ENCODE measurements around the gene JAK1.
A peak's percentile ranks its signal among the peaks of the same experiment; 100 is the strongest.

Gene JAK1

GRCh38 chr1:64980745-64981600 is 14.6 kb upstream of the JAK1 start:
- DNase-seq: no peak
- intact Hi-C loops (cut with DNase I): no loop called here

GRCh38 chr1:64979358-64979757 is 13.0 kb upstream of the JAK1 start:
- DNase-seq: no peak
- intact Hi-C loops (cut with DNase I): no loop called here

- no peak for DNase-seq
- intact Hi-C loops (cut with DNase I): no loop called here
These were observed 10.0 kb upstream of the JAK1 start for GRCh38 chr1:64976361-64976760.

GRCh38 chr1:64975740-64976139 is 9.4 kb upstream of the JAK1 start:
- no peak for DNase-seq
- intact Hi-C loops (cut with DNase I): no loop called here

GRCh38 chr1:64975127-64975526 is 8.8 kb upstream of the JAK1 start:
- intact Hi-C loops (cut with DNase I): no loop called here
- no peak for DNase-seq

GRCh38 chr1:64974288-64974825 is 8.0 kb upstream of the JAK1 start:
- DNase-seq: no peak
- intact Hi-C loops (cut with DNase I): no loop called here

GRCh38 chr1:64973061-64973647 is 6.8 kb upstream of the JAK1 start:
- no peak for DNase-seq
- intact Hi-C loops (cut with DNase I): no loop called here

- intact Hi-C loops (cut with DNase I): loop anchor here (5.0 kb wide), 1 partner anchor 98 kb away; no protein-coding TSS in a partner anchor
- no peak for DNase-seq
These were observed 3.1 kb upstream of the JAK1 start for GRCh38 chr1:64969305-64970046.

- intact Hi-C loops (cut with DNase I): loop anchor here (5.0 kb wide), 1 partner anchor 100 kb away; no protein-coding TSS in a partner anchor
- DNase-seq: no peak
These were observed 1.0 kb upstream of the JAK1 start for GRCh38 chr1:64967381-64967780.

- intact Hi-C loops (cut with DNase I): loop anchor here (5.0 kb wide), 1 partner anchor 102 kb away; no protein-coding TSS in a partner anchor
- peak in 8 of 10 donors; percentile 27 to 92 (median 42) for DNase-seq
These were observed 787 bp downstream of the JAK1 start for GRCh38 chr1:64965366-64966157.

GRCh38 chr1:64963466-64963865 is 2.9 kb downstream of the JAK1 start:
- no peak for DNase-seq
- intact Hi-C loops (cut with DNase I): no loop called here

- no peak for DNase-seq
- intact Hi-C loops (cut with DNase I): no loop called here
These were observed 3.9 kb downstream of the JAK1 start for GRCh38 chr1:64962441-64962840.

- intact Hi-C loops (cut with DNase I): no loop called here
- no peak for DNase-seq
These were observed 4.4 kb downstream of the JAK1 start for GRCh38 chr1:64961923-64962322.

- intact Hi-C loops (cut with DNase I): no loop called here
These were observed 5.6 kb downstream of the JAK1 start for GRCh38 chr1:64960731-64961130.

GRCh38 chr1:64959986-64960385 is 6.4 kb downstream of the JAK1 start:
- intact Hi-C loops (cut with DNase I): no loop called here
- DNase-seq: no peak

More at GRCh38 chr1:64960731-64961130, 5.6 kb downstream of the JAK1 start:
- DNase-seq: no peak

GRCh38 chr1:64956733-64957441 is 9.5 kb downstream of the JAK1 start:
- intact Hi-C loops (cut with DNase I): no loop called here
- DNase-seq: no peak

GRCh38 chr1:64956010-64956640 is 10.2 kb downstream of the JAK1 start:
- intact Hi-C loops (cut with DNase I): no loop called here
- no peak for DNase-seq

- DNase-seq: no peak
- intact Hi-C loops (cut with DNase I): no loop called here
These were observed 11.0 kb downstream of the JAK1 start for GRCh38 chr1:64955097-64956009.

Data from posterior cingulate gyrus (tissue), 11 donors.